Measurements from ENCODE around the gene TMEM190.

The TMEM190 gene

DNA sequence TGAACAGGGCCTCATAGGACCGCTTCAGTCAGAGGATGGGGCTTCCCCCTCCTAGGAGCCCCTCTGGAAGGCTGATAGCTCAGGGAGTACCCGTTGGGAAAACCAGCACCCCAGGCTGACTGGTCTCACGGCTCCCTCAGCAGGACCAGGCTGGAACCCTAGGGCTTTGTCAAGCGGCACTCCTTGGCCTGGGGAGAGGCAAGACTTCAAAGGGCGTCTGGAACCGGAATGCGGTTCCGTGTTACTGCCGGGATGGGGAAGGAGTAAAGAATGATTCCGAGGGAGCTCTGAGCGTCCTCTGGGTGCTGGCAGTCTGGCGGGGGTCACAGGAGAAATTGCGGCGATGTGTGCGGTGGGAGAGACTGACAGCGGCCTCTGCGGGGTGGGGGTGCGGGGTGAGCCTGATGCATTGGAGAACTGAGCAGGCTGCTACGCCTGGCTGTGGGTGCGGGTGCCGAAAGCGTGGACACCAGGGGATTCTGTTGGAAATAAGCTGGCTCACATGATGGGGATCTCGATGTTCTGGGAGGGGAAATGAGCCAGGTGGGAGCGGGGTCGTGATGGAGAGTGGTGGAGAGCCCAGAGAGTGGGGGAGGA is 24.0 kb upstream of the TMEM190 start:
- no peak for DNase-seq

DNA sequence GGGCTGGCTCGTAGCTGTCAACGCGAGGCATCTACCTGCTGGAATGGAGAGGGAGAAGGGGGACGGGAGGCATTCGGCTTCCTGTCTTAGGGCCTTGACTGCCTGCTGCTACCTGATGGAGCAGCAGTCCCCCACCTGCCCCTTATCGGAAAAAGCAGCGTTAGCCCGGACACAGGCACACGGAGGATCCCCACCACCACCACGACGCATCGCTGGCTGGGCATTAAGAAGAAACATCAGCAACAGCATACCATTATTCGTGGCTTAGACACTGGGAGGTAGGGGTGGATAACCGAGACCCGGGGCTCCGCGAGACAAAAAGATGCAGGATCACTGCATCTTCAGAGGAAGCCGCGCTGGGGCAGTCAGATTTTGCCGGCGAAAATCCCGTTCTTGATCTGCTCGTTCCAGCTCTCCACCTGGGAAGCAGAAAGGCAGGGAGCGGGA is 23.2 kb upstream of the TMEM190 start:
- no peak for DNase-seq

GRCh38 chr19:55353803-55354697 is 22.6 kb upstream of the TMEM190 start:
- DNase-seq: peak; percentile 77

- DNase-seq: no peak
These were observed 21.9 kb upstream of the TMEM190 start, which contains the start of gene COX6B2 for GRCh38 chr19:55354698-55355212. Gene COX6B2 (minus strand): TSS chr19:55354719. CDS start chr19:55354521, 198 bp downstream.

DNA sequence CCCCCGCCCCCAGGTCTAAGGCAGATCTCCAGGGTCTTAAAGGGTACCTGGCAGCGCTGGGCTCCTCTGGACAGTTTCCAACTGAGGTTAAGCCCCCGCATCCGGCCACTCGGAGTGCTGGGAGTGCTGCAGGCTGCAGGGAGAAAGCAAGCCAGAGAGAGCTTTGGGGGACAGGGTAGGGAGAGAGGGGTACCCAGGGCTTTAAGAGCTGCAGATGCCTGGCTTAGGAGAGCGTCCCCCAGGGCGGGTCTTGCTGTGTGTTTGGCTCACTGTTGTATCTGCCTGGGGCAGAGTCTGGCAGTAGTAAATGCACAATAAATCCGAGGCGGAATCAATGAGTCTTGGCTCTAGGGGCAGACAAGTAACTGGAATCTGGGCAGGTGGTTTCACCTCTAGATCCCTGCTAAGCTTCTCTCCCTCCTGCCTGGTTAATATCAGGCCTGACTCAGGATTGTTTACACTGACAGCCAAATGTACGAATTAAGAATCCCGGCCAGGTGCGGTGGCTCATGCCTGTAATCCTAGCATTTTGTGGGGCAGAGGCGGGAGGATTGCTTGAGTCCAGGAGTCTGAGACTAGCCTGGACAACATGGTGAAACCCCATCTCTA is 21.3 kb upstream of the TMEM190 start:
- DNase-seq: no peak

- no peak for DNase-seq
These were observed 18.1 kb upstream of the TMEM190 start for GRCh38 chr19:55358493-55358892.

DNA sequence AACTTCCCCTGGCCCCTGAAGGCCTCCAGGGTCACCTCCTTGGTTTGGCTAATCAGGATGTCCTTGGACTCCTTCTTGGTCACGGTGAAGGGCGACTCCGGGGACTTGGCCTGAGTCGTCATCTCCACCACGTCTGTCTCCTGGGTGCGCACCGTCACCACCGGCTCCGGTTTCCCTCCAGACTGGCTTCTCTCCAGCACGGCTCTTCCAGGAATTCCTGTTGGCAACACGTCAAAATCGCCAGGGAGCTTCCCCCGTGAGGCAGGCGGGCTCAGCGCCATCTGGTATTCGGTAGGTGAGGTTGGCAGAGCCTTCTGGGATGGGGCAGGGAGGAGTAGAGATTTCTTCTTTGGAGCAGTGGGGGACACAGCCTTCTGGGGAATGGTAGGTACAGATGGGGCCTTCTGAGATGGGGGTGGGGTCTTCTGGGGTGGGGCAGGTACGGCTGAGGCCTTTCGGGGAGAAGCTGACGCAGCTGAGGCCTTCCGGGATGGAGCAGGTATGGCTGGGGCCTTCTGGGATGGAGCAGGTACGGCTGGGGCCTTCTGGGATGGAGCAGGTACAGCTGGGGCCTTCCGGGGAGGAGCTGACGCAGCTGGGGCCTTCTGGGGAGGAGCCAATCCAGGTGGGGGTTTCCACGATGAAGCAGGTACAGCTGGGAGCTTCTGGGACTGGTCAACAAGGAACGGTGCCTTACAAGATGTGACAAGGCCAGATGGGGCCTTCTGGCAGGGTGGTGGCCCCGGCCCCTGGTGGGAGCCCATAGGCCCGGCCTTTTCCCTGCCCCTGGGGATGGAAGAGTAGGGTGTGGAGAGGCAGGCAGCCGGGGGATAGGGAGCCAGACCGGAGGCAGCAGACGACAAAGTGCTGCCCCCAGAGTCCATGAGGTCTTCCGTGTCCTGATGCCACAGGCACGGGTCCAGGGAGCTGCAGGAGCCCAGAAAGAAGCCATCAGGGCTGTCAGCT is 17.4 kb upstream of the TMEM190 start:
- DNase-seq: no peak

DNA sequence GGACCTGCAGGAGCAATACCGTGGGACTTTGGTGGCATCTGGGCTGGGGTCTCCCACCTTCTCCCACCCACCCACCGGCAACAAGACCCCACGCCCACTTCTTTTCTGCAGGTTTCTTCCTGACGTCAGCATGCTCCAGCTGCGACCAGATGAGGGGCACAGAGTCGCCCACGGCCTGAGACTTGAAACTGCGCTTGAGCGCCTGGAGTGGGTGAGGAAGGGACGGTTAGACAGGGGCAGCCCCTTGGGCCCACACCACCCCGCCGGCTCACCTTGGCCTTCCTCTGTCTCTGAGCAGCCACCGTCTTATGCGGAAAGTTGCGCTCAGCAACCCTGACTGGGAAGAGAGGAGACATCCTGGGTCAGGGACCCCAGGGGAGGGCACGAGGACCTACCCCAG is 15.7 kb upstream of the TMEM190 start:
- no peak for DNase-seq

- DNase-seq: no peak
These were observed 14.2 kb upstream of the TMEM190 start for GRCh38 chr19:55362174-55362989.

DNA sequence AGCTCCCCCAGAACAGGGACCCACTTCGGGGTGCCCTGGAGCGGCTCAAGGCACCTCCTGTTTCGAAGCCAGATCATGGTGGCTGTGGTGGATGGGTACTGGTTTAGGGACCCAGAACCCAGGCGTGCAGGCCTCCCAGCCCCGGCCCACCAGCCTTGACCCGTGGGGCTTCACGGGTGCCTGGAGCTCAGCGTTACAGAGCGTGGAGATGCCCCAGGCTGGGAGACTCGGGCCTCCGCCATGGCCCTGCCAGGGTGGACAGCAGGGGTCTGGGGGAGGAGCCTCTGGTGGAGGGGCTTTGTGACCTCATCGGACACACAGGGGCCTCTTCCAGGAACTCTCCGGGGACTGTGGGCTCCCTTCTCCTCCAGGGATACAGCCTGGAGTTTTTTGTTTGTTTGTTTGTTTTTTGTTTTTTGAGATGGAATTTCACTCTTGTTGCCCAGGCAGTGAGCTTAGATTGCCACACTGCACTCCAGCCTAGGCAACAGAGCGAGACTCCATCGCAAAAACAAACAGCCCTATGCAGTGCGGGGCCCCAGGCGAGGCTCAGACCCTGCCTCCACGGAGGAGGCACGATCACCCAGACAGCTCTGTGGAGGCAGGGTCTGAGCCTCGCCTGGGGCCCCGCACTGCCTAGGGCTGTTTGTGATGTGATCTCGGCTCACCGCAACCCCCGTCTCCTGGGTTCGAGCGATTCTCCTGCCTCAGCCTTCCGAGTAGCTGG is 13.5 kb upstream of the TMEM190 start, which contains the start of gene GARIN5B:
TSS of gene GARIN5B (minus strand) at position 271 of the 727 bp plus-strand sequence. CDS start at position 77, 194 bp downstream.
- no peak for DNase-seq

DNA sequence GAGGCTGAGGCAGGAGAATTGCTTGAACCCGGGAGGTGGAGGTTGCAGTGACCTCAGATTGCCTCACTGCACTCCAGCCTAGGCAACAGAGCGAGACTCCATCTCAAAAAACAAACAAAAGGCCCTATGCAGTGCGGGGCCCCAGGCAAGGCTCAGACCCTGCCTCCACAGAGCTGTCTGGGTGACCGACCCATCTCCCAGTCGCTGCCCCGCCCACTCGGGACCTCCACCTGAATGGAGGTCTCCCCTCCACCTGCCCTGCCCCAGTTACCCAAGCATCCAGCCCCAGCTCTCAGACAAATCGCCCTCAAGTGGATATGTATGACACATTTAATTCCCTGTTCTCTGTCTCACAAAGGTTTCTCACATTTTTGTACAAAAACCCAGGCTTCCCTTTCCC is 11.4 kb upstream of the TMEM190 start:
- no peak for DNase-seq

- no peak for DNase-seq
These were observed 10.7 kb upstream of the TMEM190 start for GRCh38 chr19:55365964-55366363.

- no peak for DNase-seq
These were observed 9.8 kb upstream of the TMEM190 start for GRCh38 chr19:55366790-55367189.

- no peak for DNase-seq
These were observed 8.5 kb upstream of the TMEM190 start for GRCh38 chr19:55368106-55368505.

GRCh38 chr19:55368701-55369563 is 7.7 kb upstream of the TMEM190 start:
- DNase-seq: no peak

DNA sequence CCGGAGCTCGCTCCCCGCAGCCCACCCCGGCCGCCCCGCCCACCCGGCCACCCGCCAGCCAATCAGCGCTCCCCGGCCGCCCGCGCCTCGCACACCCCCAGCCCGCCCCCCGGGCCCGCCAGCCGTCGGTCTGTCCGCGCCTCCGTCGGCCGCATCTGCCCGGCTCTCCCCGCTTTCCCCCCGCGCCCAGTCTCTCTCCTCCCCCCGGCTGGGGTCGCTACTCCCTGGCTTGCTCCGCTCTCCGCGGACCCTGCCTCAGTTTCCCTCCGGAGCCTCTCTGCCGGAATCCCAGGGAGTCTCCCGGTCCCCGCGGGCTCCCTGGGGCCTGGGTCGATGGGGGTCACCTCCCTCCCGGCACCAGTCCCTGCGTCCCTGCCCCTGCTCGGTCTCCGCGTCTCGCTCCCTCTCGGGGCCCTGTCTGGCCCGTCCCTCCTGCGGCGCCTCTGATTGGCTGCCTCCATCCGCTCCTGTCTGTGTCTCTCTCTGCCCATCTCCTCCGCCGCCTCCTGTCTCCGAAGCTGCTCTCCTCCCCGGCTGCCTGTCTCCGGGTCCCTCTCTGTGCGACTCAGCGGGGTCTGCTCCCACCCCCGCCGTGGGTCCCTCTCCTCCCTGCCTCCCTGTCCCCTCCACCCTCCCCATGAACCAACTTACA is 6.8 kb upstream of the TMEM190 start:
- DNase-seq: peak; percentile 48

GRCh38 chr19:55370305-55370988 is 6.2 kb upstream of the TMEM190 start, which contains the start of gene IL11:
Gene IL11 (minus strand): TSS chr19:55370463. CDS start chr19:55370310, 153 bp downstream.
- DNase-seq: no peak

Data from CD4-positive, alpha-beta T cell treated with Interleukin-17A for 1 hour (primary cell).